ENCODE results near the gene MARCO. TPM values are rescaled to one million over a fixed set of nuclear protein-coding genes. Genes with fewer than 3 reads are reported as not detected.

Gene MARCO
- total RNA-seq, 1 donor, result not detected

- H3K4me3 ChIP-seq (ENCODE audit: low read depth, low read length), result no peak overlapping the region
- DNase-seq (ENCODE audit: low read depth), result no peak
- no peak for TF ChIP-seq CTCF (IDR thresholded peaks at IDR 0.05; ENCODE audit: insufficient read depth, low read depth, low read length)
Measured at GRCh38 chr2:118987886-118988285, 45.9 kb downstream of the MARCO start.

- no peak for DNase-seq (ENCODE audit: low read depth)
- no peak overlapping the region for H3K4me3 ChIP-seq (ENCODE audit: low read depth, low read length)
Measured at GRCh38 chr2:118988706-118989105, 46.7 kb downstream of the MARCO start.

GRCh38 chr2:118989481-118989880 is 47.5 kb downstream of the MARCO start:
- DNase-seq (ENCODE audit: low read depth), result no peak
- no peak for TF ChIP-seq CTCF (IDR thresholded peaks at IDR 0.05; ENCODE audit: insufficient read depth, low read depth, low read length)
- no peak overlapping the region for H3K4me3 ChIP-seq (ENCODE audit: low read depth, low read length)

More at GRCh38 chr2:118988706-118989105, 46.7 kb downstream of the MARCO start:
- TF ChIP-seq CTCF (IDR thresholded peaks at IDR 0.05; ENCODE audit: insufficient read depth, low read depth, low read length), result no peak

GRCh38 chr2:118990757-118991545 is 49.0 kb downstream of the MARCO start:
- no peak for DNase-seq (ENCODE audit: low read depth)
- TF ChIP-seq CTCF (IDR thresholded peaks at IDR 0.05; ENCODE audit: insufficient read depth, low read depth, low read length), result no peak

GRCh38 chr2:118991554-118991953 is 49.6 kb downstream of the MARCO start:
- TF ChIP-seq CTCF (IDR thresholded peaks at IDR 0.05; ENCODE audit: insufficient read depth, low read depth, low read length), result no peak
- no peak for DNase-seq (ENCODE audit: low read depth)

More at GRCh38 chr2:118990757-118991545, 49.0 kb downstream of the MARCO start:
- no peak overlapping the region for H3K4me3 ChIP-seq (ENCODE audit: low read depth, low read length)

GRCh38 chr2:118992740-118993391 is 50.9 kb downstream of the MARCO start:
- no peak for TF ChIP-seq CTCF (IDR thresholded peaks at IDR 0.05; ENCODE audit: insufficient read depth, low read depth, low read length)
- DNase-seq (ENCODE audit: low read depth), result no peak
- H3K4me3 ChIP-seq (ENCODE audit: low read depth, low read length), result no peak overlapping the region

More at GRCh38 chr2:118991554-118991953, 49.6 kb downstream of the MARCO start:
- no peak overlapping the region for H3K4me3 ChIP-seq (ENCODE audit: low read depth, low read length)

All from fibroblast of villous mesenchyme (primary cell).